H1 (cell line): Measurements from ENCODE around the gene OGDH. TPM values are rescaled to one million over a fixed set of nuclear protein-coding genes. Genes with fewer than 3 reads are reported as not detected.

Source experiments
- BACH1 ChIP-seq: IDR thresholded peaks from 2 replicates; pipeline ENCODE4 v1.6.1; 2012; ENCODE audit warnings: low read length, improper control_type of control experiment
- CBX8 ChIP-seq: fragments of 300-800, 300-1000 bp; sonication (generic); IDR thresholded peaks from 2 replicates; pipeline ENCODE4 v1.7.1; 2016; ENCODE audit warnings: low read depth, low read length, borderline replicate concordance
- CHD1 ChIP-seq: IDR thresholded peaks from 2 replicates; pipeline ENCODE4 v1.6.1; 2012; ENCODE audit warnings: low read depth, low read length, improper control_type of control experiment
- CHD7 ChIP-seq: fragments of 300-600 bp; sonication (generic); IDR thresholded peaks from 2 replicates; pipeline ENCODE4 v1.7.1; 2012; ENCODE audit warnings: low read length, moderate library complexity, mild to moderate bottlenecking, inconsistent platforms; ENCODE audit not compliant: insufficient replicate concordance
- FOSL1 ChIP-seq: IDR thresholded peaks from 2 replicates; pipeline ENCODE4 v1.6.1; 2011; ENCODE audit warnings: mild to moderate bottlenecking, low read depth, low read length, moderate library complexity; ENCODE audit not compliant: insufficient read depth
- GTF2F1 ChIP-seq: IDR thresholded peaks from 2 replicates; pipeline ENCODE4 v1.6.1; 2012; ENCODE audit warnings: low read depth, low read length, improper control_type of control experiment, borderline replicate concordance
- RNF2 ChIP-seq: fragments of 200-900, 300-1000 bp; sonication (generic); IDR thresholded peaks from 2 replicates; pipeline ENCODE4 v1.7.1; 2016; ENCODE audit warnings: borderline replicate concordance, low read depth, mild to moderate bottlenecking, antibody characterized with exemption, low read length; ENCODE audit not compliant: poor library complexity, severe bottlenecking; ENCODE audit errors: missing control alignments
- SRF ChIP-seq: IDR thresholded peaks from 2 replicates; pipeline ENCODE4 v1.6.1; 2011; ENCODE audit warnings: mild to moderate bottlenecking, low read depth, low read length, moderate library complexity
- TCF12 ChIP-seq: IDR thresholded peaks from 2 replicates; pipeline ENCODE4 v1.6.1; 2011; ENCODE audit warnings: low read depth, mild to moderate bottlenecking, low read length
- USF2 ChIP-seq: IDR thresholded peaks from 2 replicates; pipeline ENCODE4 v1.6.1; 2011; ENCODE audit warnings: low read length, improper control_type of control experiment
- polyA plus RNA-seq, 7 experiments: library from polyadenylated mRNA; depleted of rRNA in 3 of 7; stranded (reverse) in 5 of 7; unstranded in 2 of 7; fragments of >200 nt in 5 of 7; fragments of 200-250 nt in 2 of 7; gene quantifications; 1 replicate in 5 of 7; 2 replicates in 1 of 7; 4 replicates in 1 of 7; pipeline versions ENCODE4 v1.2.1 to v1.2.3, GENCODE V29; 2011 to 2013; ENCODE audit warnings: missing spikeins in 2 of 7, mixed read lengths in 2 of 7
- total RNA-seq: library from RNA; stranded (reverse); fragmentation: NEBNext Ultra II Directional; extraction: Animal tissue kit (Norgen Biotek cat#: 25700); gene quantifications from 2 replicates; pipeline ENCODE4 v1.2.1, GENCODE V29; 2021

Gene OGDH
- total and polyA plus RNA-seq, 2 of the 8 experiments (the other 6 are each of a cell fraction or from before 2014, with no cell fraction given), result 71.6 to 91.6 TPM

- no peak for TF ChIP-seq CHD7
- TF ChIP-seq SRF, result no peak
- no peak for TF ChIP-seq GTF2F1
- TF ChIP-seq CHD1, result no peak
- TF ChIP-seq USF2, result no peak
- no peak for TF ChIP-seq FOSL1
- no peak for TF ChIP-seq BACH1
- TF ChIP-seq CBX8, result no peak
- TF ChIP-seq TCF12, result no peak
- no peak for TF ChIP-seq RNF2
Measured at GRCh38 chr7:44740055-44740454, 133.6 kb downstream of the OGDH start (continued).
